Psoas muscle (tissue), 8 donors: ENCODE measurements around the gene ACTN1. TPM values are rescaled to one million over a fixed set of nuclear protein-coding genes. Genes with fewer than 3 reads are reported as not detected.

Source experiments
- ATAC-seq, 4 donors: fragments of 200-7000 bp; cut with Tn5 transposase; one replicate each; pipeline ENCODE4 v1.9.1; 2020; ENCODE audit warnings: moderate library complexity in 3 of 4, mild to moderate bottlenecking in 2 of 4
- DNase-seq, 2 donors: peaks; one replicate each; pipeline ENCODE4 v3.0.0-alpha.2; 2020
- H3K27ac ChIP-seq: fragments of 200-600 bp; one replicate; pipeline ENCODE4 v1.8.0; 2022
- H3K27me3 ChIP-seq, 3 donors: fragments of 200-600 bp in 1 of 3; one replicate each; pipeline versions ENCODE4 v1.6.1 to v1.8.0; 2013 to 2022; ENCODE audit warnings: low read length in 2 of 3, mild to moderate bottlenecking in 2 of 3, moderate library complexity in 1 of 3; ENCODE audit not compliant: insufficient read depth in 3 of 3
- H3K36me3 ChIP-seq, 2 donors: fragments of 200-600 bp in 1 of 2; one replicate each; pipeline versions ENCODE4 v1.6.1 to v1.8.0; 2013 to 2022; ENCODE audit warnings: low read depth in 1 of 2, mild to moderate bottlenecking in 1 of 2, moderate library complexity in 1 of 2; ENCODE audit not compliant: insufficient read depth in 1 of 2
- H3K4me1 ChIP-seq: fragments of 200-600 bp; one replicate; pipeline ENCODE4 v1.8.0; 2022
- H3K4me3 ChIP-seq: fragments of 200-600 bp; one replicate; pipeline ENCODE4 v1.8.0; 2022; ENCODE audit warnings: mild to moderate bottlenecking
- H3K9me3 ChIP-seq: fragments of 200-600 bp; one replicate; pipeline ENCODE4 v1.8.0; 2022
- WGBS, 3 donors: extraction: QIAGEN DNeasy Blood & Tissue Kit; methylation state at CpG; one replicate each; pipeline versions ENCODE4 v1.1.6 to v1.1.7; 2013; 5-methylcytosine and 5-hydroxymethylcytosine counted together
- intact Hi-C, 2 donors: fragments of 100-400 bp; cut with DNase I; formaldehyde crosslinking; loops; one replicate each; pipeline versions ENCODE4 v1.11.0 to v1.14.2; 2022
- polyA plus RNA-seq, 3 donors: library from polyadenylated mRNA; stranded (reverse); fragments of 200-250 nt; gene quantifications; one replicate each; pipeline ENCODE4 v1.2.3, GENCODE V29; 2013
- total RNA-seq, 4 donors: library from RNA; stranded (reverse); fragmentation: NEBNext Ultra II Directional in 2 of 4; extraction: Animal tissue kit (Norgen Biotek cat#: 25700) in 2 of 4; gene quantifications; one replicate each; pipeline versions ENCODE4 v1.2.1 to v1.2.4, GENCODE V29; 2021 to 2023
- TF ChIP-seq, protein P1 (sequence below): fragments of 200-600 bp; IDR thresholded peaks from one replicate; pipeline ENCODE4 v1.8.0; 2022; ENCODE audit warnings: antibody characterized with exemption
- donor health status: healthy with polysubstance abuse.
- donor health status: DM: no; HTN: no; CAD: no; lungs with moderate emphysema.
- donor health status: Bipolar disorder and iron deficiency.
- donor health status: healthy.
- donor health status: DM: yes; HTN: yes; CAD: no.
- donor health status: DM: no; HTN: no; CAD: no.
- donor health status: DM: no; HTN: no; CAD: no.
- donor health status: DM: yes; HTN: yes; CAD: no.

ACTN1 gene
- total and polyA plus RNA-seq, 7 donors: 5.8 to 23.7 (median 10.9) TPM

DNA sequence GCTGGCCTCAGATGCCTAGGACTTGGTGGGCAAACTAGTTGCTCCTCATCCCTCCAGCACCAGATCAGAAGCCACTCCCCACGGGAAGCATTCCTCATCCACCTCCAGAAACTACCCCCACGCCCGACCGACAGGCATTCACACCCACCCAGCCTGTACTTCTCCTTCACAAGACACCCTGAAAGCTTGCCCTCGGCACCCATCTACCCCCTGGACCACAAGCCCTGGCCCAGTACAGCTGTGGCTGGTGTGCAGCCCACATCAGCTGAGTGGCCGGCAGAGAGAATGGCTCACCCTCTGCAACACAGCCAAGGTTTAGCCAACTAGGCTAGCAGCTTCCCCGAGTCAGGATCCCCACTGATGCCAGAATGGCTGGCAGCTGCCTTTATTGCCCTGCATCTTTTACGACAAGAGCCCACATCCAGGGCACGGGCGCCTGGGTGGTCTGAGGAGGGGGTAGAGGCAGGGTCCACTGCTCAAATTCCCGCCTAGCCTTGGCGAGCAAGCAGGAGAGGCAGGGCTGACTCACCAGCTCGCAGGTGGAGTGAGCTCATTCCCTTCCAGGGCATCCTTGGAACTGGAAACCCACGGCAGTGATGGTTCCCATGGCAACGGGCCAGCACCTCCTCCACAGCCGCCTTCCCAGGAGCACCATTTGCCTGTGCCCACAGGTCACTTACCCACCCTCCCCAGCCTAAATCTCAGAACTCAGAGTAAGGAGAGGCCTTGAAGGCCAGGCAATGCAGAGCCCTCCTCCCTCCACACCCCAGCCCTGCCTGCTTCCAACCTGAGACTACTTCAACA lies 17.1 kb downstream of the ACTN1 start:
- H3K36me3 ChIP-seq: no peaks in the 10 kb centered on the region
- no peak overlapping the region for H3K27ac ChIP-seq
- no peak overlapping the region for H3K4me3 ChIP-seq
- 66 to 71% (median 67%) methylated on average over 16 of the region's 16 CpGs for WGBS, 3 donors
- TF ChIP-seq, protein P1, sequence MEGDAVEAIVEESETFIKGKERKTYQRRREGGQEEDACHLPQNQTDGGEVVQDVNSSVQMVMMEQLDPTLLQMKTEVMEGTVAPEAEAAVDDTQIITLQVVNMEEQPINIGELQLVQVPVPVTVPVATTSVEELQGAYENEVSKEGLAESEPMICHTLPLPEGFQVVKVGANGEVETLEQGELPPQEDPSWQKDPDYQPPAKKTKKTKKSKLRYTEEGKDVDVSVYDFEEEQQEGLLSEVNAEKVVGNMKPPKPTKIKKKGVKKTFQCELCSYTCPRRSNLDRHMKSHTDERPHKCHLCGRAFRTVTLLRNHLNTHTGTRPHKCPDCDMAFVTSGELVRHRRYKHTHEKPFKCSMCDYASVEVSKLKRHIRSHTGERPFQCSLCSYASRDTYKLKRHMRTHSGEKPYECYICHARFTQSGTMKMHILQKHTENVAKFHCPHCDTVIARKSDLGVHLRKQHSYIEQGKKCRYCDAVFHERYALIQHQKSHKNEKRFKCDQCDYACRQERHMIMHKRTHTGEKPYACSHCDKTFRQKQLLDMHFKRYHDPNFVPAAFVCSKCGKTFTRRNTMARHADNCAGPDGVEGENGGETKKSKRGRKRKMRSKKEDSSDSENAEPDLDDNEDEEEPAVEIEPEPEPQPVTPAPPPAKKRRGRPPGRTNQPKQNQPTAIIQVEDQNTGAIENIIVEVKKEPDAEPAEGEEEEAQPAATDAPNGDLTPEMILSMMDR: no peak
- H3K9me3 ChIP-seq: no peaks in the 10 kb centered on the region
- ATAC-seq (no peak), DNase-seq (no peak)
- no peaks in the 10 kb centered on the region for H3K27me3 ChIP-seq
- intact Hi-C loops: no loop called here
- H3K4me1 ChIP-seq: peaks cover 5% of the 10 kb centered on the region

DNA sequence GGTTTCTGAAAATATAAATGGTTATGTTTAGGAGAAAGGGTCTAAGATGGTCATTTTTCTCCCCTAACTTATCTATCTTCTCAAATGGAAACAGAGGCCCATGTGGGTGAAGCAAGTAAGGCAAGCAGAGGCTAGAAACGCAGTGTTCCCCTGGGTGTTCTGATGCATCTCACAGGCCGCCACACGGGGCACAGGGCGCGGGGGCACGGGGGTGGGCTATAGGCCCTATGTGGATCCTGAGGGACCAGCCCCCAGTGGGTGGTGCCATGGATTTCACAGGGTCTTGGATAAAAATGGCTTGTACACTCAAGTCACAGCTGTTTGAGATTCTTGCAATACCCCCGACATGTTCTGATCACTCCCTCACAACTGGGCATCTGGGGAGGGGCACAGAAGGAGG lies 17.7 kb downstream of the ACTN1 start:
- Histone ChIP-seq H3K4me1 (peaks cover 7% of the 10 kb centered on the region), H3K9me3 (no peaks in the 10 kb centered on the region), H3K27me3 (no peaks in the 10 kb centered on the region), H3K27ac (no peak overlapping the region), H3K36me3 (no peaks in the 10 kb centered on the region), H3K4me3 (no peak overlapping the region)
- 81 to 87% (median 82%) methylated on average over 7 of the region's 7 CpGs for WGBS, 3 donors
- TF ChIP-seq, protein P1: no peak
- intact Hi-C loops: no loop called here
- DNase-seq: no peak
- no peak for ATAC-seq

DNA sequence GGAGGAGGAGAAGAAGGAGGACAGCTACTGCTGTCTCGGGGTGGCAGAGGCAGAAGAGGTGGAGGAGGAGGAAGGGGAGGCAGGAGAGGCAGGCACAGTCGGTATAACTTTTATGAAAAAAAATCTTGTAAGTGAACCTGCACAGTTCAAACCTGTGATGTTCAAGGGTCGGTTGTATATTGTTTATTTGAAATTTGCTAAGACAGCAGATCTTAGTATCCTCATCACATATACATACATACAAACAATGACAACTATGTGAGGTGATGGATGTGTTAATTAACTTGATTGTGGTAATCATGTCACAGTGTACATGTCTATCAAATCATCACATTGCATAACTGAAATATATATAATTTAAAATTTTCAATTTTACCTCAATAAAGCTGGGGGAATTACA lies 19.0 kb downstream of the ACTN1 start:
- no peaks in the 10 kb centered on the region for H3K36me3 ChIP-seq
- WGBS, 3 donors: 86 to 88% (median 87%) methylated on average over 3 of the region's 3 CpGs

DNA sequence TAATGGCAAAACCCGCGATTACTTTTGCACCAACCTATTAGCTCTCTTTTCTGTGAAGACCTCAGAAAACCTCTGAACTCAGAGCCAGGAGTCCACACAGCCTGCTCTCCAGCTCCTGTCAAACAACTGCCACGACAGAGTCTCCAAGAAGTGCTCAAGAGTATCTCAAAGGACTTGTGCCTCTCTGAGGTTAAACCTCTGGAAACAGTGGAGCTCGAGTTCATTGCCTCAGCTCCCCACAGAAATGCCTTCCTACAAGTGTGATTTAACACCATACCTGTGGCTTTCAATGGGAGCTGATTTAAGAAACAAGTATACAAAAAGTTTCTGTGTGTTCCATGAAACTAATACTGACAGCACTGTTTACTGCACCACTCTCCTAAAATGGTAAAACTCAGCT lies 20.1 kb downstream of the ACTN1 start:
- ATAC-seq (no peak), DNase-seq (no peak)
- H3K36me3 ChIP-seq: no peaks in the 10 kb centered on the region
- WGBS, 3 donors: 43 to 60% (median 47%) methylated on average over 4 of the region's 4 CpGs
- intact Hi-C loops: no loop called here
- H3K4me3 ChIP-seq: no peak overlapping the region
- H3K27me3 ChIP-seq: no peaks in the 10 kb centered on the region
- H3K4me1 ChIP-seq: peaks cover 20% of the 10 kb centered on the region
- H3K9me3 ChIP-seq: no peaks in the 10 kb centered on the region
- H3K27ac ChIP-seq: no peak overlapping the region
- TF ChIP-seq, protein P1: no peak

More for the DNA sequence above, 19.0 kb downstream of the ACTN1 start:
- no peaks in the 10 kb centered on the region for H3K27me3 ChIP-seq
- no peak for DNase-seq
- H3K4me3 ChIP-seq: no peak overlapping the region
- intact Hi-C loops: no loop called here
- TF ChIP-seq, protein P1: no peak
- peaks cover 18% of the 10 kb centered on the region for H3K4me1 ChIP-seq
- ATAC-seq: no peak
- H3K9me3 ChIP-seq: no peaks in the 10 kb centered on the region
- H3K27ac ChIP-seq: no peak overlapping the region

DNA sequence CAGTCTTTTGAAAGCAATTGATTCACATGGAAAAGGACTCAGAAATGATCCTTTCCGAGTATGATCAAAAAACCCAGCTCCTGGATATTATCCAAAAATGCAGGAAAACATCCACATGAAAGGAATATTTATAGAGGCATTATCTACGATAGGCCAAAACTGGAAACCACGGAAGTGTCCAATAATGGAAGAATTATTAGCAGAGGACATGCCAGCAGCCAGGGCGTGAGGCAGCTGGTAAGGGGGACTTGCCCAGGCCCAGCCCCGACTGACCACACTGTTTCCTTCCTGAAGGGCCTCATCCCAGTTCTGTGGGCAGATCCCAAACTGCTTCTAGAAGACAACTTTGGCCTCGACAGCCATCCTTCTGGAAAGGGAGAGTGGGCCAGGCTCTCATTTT lies 20.5 kb downstream of the ACTN1 start:
- ATAC-seq: no peak

More for the DNA sequence above, 20.5 kb downstream of the ACTN1 start:
- Histone ChIP-seq H3K9me3 (no peaks in the 10 kb centered on the region), H3K4me1 (peaks cover 20% of the 10 kb centered on the region), H3K27me3 (no peaks in the 10 kb centered on the region), H3K36me3 (no peaks in the 10 kb centered on the region), H3K27ac (no peak overlapping the region), H3K4me3 (no peak overlapping the region)
- no peak for DNase-seq
- WGBS, 3 donors: 34 to 42% (median 36%) methylated on average over 6 of the region's 6 CpGs
- TF ChIP-seq, protein P1: no peak
- intact Hi-C loops: no loop called here
